Stimulated activated CD4-positive, alpha-beta T cell treated with anti-CD3 and anti-CD28 coated beads, Interleukin-12 subunit alpha, Interleukin-12 subunit beta, amount 100 ng/mL, for 24 hours (primary cell): ENCODE data around the gene RS1.

Source experiments
- DNase-seq, 2 experiments: peaks; one replicate each; pipeline ENCODE4 v3.0.0-alpha.2; 2020; ENCODE audit warnings: low read depth in 2 of 2

The RS1 gene

DNA sequence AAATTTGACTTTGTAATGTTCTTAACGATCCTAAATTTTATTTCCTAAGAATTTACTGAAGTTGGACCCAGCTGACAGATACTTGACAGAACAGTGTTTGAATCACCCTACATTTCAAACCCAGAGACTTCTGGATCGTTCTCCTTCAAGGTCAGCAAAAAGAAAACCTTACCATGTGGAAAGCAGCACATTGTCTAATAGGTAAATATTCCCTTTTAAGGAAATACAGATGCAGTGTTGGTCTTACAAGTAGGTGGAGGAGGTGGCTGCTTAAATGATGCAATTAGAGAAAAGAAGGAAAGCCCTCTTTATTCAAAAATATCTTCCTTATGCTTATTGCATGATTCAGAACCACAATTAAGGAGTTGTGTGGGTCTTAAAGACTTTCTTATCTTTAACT lies 73.5 kb downstream of the RS1 start:
- DNase-seq: no peak

DNA sequence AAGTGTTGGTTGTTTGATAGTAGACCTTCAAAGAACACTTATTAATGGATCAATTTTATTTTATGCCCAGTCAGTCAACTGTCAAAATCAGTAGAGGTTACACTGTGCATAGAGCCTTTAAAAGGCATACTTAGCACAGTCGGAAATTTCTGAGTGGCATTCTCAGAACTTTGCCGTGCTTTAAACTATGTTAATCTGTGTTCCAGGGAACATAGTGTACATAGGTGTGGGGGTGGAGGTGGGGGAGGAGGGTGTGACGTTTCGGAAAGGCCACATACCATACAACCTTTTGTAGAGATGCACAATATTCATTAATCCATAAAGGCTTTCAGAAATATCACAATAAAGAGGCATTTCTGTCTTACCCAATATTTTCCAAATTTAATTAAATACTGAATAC lies 75.8 kb downstream of the RS1 start:
- DNase-seq: no peak

DNA sequence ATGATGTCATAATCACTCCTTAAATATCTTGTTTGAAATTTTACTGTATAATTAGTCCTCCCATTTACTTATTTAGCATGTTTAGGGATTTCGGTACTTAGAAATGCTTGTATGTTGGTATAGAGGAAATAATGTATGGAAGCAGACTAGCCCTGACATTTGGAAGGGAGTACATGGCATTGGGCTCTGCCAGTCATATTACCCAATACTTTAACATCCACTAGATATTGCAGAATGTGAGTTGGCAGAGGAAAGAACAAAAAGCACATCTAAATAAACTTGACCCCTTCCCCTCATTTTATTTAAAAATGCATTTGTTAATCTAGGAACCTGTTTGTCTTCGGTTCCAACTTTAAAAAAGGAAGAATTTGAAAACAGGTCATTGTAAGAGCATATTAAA lies 77.8 kb downstream of the RS1 start:
- no peak for DNase-seq

GRCh38 chrX:18591834-18592233 lies 80.1 kb downstream of the RS1 start:
- no peak for DNase-seq
